Measurements from ENCODE around the gene KPTN. TPM values are rescaled to one million over a fixed set of nuclear protein-coding genes. Genes with fewer than 3 reads are reported as not detected.

The KPTN gene
- polyA plus RNA-seq, 3 donors: 7.7 to 11.2 (median 8.5) TPM

DNA sequence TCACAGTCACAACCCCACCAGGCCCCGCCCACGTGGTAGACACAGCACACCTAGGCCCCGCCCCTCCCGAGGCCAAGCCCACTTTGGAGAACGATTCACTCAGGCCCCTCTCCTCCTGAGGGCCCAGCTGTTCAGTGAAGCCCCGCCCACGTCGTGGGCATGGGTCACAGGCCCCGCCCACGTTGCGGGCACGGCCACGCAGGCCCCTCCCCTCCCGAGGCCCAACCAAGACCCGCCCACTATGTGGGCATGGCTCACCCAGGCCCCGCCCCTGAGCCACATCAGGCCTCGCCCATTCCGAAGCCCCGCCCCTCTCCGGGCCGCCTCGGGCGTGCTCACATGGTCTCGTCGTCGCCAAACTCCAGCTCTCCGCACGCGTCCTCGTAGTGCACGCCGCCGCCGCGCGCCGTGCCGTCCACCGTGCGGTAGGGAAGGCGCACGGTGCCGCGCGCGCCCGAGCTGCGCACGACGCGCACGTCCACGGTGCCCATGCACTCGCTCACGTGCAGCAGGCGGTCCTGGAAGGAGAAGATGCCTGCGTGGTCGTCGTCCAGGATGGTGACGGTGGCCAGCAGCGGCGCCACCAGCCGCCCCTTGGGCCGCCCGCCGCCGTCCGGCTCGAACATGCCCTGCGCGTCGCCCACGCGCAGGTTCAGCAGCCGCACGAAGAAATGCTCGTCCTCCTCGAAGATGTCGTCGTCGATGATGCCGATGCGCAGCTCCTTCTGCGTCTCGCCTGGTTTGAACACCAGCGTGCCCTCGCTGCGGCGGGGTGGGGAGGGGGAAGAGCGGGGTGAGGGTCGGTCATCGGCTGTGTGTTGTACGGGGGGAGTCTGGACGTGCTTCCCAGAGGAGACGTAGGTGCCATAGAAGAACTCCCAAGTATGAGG lies 36.3 kb downstream of the KPTN start:
- WGBS, 3 donors: 6 to 36% (median 7%) methylated on average over 92 to 95 of the region's 95 CpGs
- H3K27ac ChIP-seq (ENCODE audit: low read depth, low read length): no peak overlapping the region

DNA sequence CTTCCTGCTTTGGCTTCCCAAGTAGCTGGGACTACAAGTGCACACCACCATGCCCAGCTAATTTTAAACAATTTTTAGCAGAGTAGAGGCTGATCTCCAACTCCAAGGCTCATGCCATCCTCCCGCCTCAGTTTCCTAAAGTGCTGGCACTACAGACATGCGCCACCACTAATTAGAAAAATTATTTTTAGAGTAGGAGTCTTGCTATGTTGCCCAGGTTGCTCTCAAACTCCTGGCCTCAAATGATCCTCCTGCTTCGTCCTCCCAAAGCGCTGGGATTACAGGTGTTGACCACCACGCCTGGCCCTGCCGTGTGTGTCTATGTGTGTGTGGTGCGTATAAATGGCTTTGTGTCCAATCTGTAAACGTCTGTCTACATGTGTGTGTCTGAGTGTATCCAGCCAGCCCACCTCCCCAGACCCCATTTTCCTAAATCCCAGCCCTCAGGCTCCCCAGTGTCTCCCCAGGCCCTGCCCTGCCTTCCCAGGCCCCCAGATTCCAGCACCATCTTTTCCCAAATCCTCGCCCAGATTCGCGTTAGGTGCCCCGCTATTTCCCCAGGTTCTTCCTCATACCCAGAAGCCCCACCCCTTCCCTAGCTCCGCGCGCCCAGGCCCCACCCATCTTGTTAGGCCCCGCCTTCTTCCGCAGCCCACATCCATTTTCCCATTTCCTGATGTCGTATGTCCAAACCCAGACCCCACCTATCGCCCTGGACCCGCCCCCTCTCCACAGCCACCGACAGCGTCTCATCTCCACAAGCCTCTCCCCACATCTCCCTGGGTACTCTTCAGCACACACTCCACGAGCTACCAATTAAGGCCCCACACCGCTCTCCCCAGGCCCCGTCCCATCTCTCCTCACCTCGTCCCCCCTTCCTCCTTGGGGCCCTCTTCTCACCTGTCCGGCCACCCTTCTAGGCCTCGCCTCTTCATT lies 37.2 kb downstream of the KPTN start:
- H3K27ac ChIP-seq (ENCODE audit: low read depth, low read length): no peak overlapping the region
- 17 to 47% (median 21%) methylated on average over 28 of the region's 28 CpGs for WGBS, 3 donors

DNA sequence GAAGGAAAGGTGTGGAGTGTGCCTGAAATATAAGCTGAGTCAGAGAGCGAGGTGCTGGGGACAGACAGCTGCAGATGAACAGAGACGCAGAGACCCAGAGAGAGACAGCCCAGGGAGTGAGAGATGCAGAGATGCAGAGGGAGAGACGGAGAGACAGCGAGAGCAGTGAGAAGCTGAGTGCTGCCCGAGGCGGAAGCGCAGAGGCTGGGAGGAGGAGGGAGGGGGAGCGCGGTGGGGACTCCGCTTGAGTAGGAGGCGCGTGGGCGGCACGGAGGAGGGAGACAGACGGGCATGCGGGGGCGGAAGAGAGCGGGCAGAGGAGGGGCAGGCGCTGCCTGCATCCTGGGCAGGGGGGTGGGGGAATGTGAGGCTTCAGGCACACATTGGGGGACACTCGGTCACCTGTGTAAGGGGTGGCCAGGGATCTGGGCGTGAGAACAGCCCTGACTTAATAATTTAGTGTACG lies 38.0 kb downstream of the KPTN start:
- 1 to 25% (median 2%) methylated on average over 22 of the region's 22 CpGs for WGBS, 3 donors
- no peak overlapping the region for H3K27ac ChIP-seq (ENCODE audit: low read depth, low read length)

DNA sequence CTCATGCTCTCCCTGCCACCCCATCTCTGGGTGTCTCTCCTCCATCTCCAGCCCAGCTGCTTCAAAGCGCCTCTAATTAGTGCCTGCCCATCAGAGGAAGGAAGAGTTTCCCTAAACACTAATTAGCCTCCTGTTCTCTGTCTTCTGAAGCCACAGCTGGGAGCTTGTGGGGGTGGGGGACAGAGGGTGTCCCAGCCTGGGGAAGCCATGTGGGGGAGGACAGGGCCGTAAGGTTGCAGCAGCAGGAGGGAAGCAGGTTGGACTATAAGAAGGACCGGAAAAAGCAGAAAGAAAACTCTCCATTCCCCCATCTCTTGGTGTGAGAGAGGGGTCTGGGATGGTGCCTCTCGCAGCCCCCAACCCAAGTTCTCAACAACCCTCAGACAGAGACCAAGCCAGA lies 38.5 kb downstream of the KPTN start:
- H3K27ac ChIP-seq (ENCODE audit: low read depth, low read length): no peak overlapping the region
- 31 to 63% (median 42%) methylated on average over 4 of the region's 4 CpGs for WGBS, 3 donors

DNA sequence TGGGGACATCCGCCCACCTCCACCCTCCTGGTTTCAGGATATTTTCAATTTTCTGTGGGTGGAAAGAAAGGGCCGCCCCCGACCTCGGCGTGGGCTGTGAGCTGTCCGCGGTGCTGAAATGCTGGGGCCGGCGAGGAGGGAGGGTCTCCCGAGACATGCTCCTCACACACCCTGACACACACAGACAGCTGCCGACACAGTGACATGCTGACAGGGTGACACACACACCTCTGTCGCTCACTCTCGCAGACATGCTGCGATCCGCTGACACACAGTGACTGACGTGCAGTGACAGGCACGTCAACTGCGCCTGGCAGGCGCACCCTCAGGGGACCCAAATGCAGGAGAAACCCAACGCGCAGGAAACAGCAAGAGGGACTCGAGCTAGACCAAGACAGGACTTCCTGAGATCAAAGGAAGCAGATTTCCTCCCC lies 39.6 kb downstream of the KPTN start:
- WGBS, 3 donors: 18 to 46% (median 19%) methylated on average over 21 to 22 of the region's 22 CpGs
- no peak overlapping the region for H3K27ac ChIP-seq (ENCODE audit: low read depth, low read length)

DNA sequence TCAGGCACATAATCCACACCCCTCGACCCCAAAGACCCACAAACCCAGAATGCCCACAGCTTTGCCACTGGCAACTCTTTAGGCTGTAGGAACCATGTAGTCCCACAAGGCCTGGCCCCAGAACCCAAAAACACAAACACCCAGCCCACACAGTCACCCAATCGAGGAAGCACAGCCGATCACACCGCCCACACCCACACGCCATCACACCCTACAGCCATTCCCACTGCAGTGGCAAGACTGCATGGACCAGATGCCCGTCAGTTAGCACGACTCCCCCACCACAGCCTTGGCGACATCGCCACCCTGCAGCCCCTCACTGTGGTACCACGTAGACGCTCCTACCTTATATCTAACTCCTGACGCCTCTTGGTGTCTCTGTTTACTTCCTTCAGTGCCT lies 40.7 kb downstream of the KPTN start:
- 63 to 85% (median 64%) methylated on average over 12 of the region's 12 CpGs for WGBS, 3 donors

DNA sequence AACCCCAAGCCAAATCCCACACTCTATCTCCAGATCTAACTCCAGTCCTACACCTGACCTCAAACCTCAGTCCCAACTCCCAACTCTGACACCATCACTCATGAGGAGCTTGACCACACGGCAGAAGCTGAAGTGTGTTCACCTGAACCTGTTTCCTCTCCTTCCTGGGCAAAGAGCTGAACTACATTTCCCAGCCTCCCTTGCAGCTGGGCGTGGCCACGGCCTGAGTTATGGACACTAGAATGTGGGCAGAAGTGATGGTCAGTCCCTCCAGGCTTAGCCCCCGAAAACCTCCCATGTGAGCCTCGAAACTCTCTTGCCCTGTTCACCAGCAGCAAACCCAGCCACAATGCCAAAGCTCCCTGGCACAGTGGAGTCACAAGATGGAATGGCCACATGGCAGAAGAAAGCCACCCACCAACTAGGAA lies 45.2 kb downstream of the KPTN start:
- no peak overlapping the region for H3K27ac ChIP-seq (ENCODE audit: low read depth, low read length)
- WGBS, 3 donors: 26 to 33% (median 30%) methylated on average over 5 of the region's 5 CpGs

More for the DNA sequence above, 40.7 kb downstream of the KPTN start:
- no peak overlapping the region for H3K27ac ChIP-seq (ENCODE audit: low read depth, low read length)

DNA sequence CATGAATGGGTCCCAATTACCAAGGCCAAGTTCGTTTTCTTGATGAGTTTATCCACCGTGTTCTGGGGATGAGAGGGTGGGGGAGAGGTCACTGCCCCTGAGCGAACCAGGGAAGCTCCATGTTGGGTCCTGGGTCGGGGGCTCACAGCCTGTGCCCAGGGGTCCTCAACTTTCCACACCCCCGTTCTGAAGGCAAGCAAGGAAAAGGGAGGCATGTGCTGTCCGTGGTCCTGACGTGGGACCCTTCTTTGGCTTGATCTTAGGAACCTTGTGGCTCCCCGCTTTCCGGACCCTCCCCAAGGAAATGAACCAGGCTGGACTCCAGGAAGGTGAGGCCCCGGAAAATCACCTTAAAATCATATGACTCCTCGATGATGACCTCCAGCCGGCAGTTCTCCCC lies 46.5 kb downstream of the KPTN start:
- 35 to 53% (median 37%) methylated on average over 11 to 12 of the region's 12 CpGs for WGBS, 3 donors
- H3K27ac ChIP-seq (ENCODE audit: low read depth, low read length): no peak overlapping the region

DNA sequence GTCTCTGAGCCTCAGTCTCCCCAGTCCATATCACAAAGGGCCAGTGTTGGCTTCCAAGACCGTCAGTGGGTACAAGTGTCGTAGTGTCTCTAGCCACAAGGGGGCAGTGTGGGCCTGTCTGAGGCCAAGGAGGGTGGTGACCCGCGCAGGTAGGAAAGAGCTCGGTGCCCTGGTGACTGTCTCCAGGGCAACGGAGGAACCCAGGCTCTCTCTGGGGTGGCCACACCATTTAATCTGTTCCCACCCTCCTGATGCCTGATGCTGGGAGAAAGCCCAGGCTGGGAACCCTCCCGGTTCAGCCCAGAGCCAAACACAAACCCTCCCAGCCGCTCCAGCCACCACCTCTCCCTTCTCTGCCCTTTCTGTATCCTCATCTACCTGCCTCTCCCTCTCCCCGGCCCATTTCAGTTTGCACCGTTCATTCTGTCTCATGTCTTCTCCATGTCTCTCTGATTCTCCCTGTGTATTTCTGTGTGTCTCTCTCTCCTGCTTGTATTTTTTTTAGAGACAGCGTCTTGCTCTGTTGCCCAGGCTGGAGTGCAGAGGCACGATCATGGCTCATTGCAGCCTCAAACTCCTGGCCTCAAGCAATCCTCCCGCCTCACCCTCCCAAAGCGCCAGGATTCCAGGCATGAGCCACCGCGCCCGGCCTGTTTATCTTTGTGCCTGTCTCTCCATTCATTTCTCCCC lies 47.2 kb downstream of the KPTN start:
- H3K27ac ChIP-seq (ENCODE audit: low read depth, low read length): no peak overlapping the region
- 31 to 33% (median 32%) methylated on average over 17 of the region's 17 CpGs for WGBS, 3 donors

DNA sequence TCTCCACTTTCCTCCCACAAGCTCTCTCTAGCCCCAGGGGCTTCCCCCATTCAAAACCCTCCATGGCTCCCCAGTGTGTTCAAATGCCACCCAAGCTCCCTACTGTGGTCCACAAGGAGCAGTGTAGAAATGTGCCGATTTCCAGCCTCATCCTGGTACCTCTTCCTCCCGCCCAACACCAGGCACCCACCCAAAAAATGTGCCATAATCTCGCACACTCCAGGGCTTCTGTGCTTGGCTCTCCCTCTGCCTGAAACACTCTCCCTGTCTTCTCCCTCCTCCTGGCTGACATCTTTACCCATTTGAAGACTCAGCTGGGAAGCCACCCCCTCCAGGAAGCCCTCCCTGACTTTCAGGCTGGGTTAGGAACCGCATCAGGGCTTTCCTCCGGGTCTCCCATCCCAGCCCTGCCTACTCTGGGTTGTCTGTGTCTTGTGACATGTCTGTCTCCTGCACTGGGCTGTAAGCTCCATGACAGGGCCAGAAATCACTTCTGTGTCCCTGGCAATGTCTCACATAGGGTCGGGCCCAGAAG lies 48.1 kb downstream of the KPTN start:
- WGBS, 3 donors: 76 to 78% (median 78%) methylated on average over 6 of the region's 6 CpGs

DNA sequence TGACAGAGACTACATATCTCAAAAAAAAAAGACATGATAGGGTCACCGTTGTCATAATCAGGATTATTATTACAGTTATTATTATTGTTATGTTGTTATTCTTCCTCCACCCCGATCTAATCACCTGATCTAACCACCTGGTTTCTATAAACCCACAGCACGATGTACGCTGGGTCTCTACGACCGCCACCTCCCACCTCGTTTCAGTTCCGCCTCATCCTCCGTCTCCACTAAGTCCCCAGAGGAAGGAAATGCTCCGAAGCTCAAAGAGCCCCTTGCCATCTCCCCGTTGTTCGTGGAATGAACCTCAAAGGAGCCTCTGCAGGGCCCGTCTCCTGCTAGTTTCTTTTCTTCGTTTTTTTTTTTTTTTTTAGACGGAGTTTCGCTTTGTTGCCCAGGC lies 48.8 kb downstream of the KPTN start:
- H3K27ac ChIP-seq (ENCODE audit: low read depth, low read length): no peak overlapping the region
- WGBS, 3 donors: 52 to 69% (median 56%) methylated on average over 16 of the region's 16 CpGs

More for the DNA sequence above, 48.1 kb downstream of the KPTN start:
- H3K27ac ChIP-seq (ENCODE audit: low read depth, low read length): no peak overlapping the region

DNA sequence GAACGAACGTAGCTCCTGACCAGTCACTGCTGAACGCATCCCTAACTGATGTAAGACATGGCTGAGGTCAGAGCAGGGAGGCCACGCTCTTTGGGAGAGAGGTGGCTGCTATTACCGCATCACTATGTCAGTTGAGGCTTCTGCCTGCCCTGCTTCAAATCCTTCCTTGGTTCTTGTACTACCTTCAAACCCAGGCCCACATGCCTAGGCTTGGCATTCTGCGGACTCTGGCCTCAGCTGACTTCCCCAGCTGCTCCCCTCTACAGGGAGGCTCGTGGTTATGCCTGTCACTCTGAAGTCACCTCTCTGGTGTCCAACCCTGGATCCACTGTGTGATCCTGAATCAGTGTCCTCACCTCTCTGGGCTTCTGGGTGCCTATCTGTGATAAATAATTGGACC lies 49.9 kb downstream of the KPTN start:
- H3K27ac ChIP-seq (ENCODE audit: low read depth, low read length): no peak overlapping the region
- WGBS, 3 donors: 69 to 80% (median 74%) methylated on average over 7 of the region's 7 CpGs

DNA sequence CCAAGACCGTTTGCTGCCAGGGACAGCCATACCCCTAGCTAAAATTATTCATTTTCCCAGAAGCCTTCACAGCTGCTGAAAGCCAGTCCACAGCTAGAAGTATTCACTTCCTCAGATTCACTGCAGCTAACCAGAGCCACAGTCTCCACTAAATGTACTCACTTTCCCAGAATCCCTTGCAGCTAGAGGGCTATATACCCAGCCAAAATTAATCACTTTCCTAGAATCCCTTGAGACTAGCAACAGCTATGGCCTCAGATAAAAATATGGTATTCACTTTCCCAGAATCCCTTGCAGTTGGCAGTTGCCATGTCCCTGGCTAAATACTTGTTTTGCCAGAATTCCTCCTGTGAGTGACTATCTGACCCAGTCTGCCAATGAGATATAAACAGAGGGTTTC lies 50.9 kb downstream of the KPTN start:
- no peak overlapping the region for H3K27ac ChIP-seq (ENCODE audit: low read depth, low read length)
- WGBS, 3 donors: 20 to 58% (median 20%) methylated on average over 1 of the region's 1 CpG

DNA sequence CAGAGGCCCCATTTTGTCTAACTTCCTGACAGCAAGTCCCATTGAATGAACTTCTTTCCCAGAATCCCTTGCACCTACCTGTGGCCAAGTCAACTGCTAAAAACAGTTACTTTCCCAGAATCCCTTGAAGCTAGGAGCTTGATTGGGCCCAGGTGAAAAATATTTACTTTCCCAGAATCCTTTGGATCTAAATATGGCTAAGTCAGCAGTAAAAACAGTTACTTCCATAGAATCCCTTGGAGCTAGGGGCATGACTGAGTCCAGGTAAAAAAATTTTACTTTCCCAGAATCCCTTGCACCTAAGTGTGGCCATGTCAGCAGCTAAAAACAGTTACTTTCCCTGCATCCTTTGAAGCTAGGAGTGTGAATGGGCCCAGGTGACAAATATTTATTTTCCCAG lies 51.5 kb downstream of the KPTN start:
- H3K27ac ChIP-seq (ENCODE audit: low read depth, low read length): no peak overlapping the region

DNA sequence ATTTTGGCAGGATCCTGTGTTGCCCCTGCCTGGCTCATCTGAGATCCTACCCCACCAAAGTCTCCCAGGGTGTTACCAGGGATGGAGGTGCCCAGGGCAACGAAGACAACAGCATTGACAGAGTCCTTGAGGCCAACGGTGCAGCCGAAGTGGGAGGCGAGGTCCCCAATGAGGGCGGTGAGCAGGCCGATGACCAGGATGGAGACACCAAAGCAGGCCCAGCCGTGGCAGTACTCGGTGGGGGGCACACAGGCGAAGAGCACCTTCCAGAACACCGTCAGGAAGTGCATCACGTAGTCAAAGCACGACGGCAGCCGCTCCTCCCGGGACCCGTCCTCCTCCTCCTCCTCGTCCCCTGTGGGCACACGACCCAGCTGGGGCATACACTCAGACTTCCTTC lies 51.9 kb downstream of the KPTN start:
- 62 to 82% (median 69%) methylated on average over 17 to 18 of the region's 18 CpGs for WGBS, 3 donors
- no peak overlapping the region for H3K27ac ChIP-seq (ENCODE audit: low read depth, low read length)

DNA sequence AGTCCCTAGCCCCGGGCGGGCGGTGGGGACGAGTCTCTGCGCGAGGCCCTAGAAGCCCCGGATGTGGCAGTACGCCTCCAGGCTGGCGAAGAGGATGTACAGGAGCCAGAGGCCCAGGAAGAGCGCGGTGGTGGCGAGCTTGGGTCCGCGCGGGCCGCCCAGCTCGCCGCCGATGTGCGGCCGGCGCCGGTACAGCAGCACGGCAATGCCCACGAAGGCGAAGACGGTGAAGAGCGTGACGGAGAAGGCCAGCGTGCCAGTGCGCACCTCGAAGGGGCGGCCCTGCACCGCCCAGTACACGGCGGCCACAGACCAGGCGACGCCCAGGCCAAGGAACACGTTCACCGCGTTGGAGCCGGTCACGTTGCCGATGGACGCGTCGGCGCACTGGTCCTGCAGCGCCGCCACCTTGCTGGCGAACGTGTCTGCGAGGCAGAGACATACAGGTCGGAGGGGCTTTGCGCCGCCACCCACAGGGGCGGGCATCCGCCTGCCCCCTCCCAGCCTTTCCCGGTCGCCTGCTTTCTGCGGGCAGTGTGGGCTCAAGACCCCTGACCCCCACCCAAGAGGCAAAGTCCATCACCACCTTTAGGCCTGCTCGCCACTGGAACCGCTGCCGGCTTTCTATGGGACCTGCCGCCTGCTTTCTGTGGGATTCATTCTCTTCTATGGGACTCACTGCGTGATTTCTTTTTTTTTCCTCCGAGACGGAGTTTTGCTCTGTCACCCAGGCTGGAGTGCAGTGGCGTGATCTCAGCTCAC lies 53.8 kb downstream of the KPTN start:
- H3K27ac ChIP-seq (ENCODE audit: low read depth, low read length): no peak overlapping the region
- 4 to 8% (median 5%) methylated on average over 69 of the region's 69 CpGs for WGBS, 3 donors

DNA sequence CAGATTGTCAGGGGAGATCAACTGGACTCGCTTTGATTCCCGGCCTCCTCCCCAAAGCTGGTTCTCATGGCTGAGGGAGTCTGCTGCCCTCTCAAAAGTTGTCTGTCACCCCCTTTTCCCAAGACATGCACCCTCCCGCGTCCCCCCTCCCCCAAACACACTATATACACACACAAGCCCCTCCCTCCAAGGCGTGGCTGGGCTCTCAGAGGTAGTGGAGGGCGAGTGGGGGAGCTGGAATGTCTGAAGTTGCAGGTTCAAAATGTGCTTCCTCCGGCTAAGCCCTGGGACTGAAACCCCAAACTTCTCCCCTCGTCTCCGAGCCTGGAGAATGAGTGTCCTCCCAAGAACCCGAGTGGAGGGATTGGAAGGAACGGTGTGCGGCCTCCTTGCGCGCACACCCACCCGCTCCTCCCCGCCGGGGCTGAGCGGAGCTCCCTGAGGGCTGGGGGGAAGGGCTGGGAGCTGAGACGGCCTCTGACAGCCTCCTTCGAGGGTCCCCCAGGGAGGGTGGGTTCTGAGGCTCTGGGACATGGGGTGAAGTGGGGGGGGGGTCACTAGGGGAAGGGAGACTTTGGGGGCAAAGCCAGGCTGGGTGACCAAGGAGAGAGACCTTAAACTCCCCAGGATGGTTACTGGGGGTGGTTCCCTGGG lies 54.8 kb downstream of the KPTN start:
- no peak overlapping the region for H3K27ac ChIP-seq (ENCODE audit: low read depth, low read length)
- WGBS, 3 donors: 12 to 19% (median 14%) methylated on average over 16 to 20 of the region's 20 CpGs

Data from adipose tissue (tissue), 3 donors.